ENCODE measurements around the gene ENTR1. TPM values are rescaled to one million over a fixed set of nuclear protein-coding genes. Genes with fewer than 3 reads are reported as not detected.
A peak's percentile ranks its signal among the peaks of the same experiment; 100 is the strongest.

Gene ENTR1
- total and polyA plus RNA-seq, 2 of the 13 experiments (the other 11 are each of a cell fraction or from before 2014, with no cell fraction given), result 70.1 to 76.4 TPM

DNA sequence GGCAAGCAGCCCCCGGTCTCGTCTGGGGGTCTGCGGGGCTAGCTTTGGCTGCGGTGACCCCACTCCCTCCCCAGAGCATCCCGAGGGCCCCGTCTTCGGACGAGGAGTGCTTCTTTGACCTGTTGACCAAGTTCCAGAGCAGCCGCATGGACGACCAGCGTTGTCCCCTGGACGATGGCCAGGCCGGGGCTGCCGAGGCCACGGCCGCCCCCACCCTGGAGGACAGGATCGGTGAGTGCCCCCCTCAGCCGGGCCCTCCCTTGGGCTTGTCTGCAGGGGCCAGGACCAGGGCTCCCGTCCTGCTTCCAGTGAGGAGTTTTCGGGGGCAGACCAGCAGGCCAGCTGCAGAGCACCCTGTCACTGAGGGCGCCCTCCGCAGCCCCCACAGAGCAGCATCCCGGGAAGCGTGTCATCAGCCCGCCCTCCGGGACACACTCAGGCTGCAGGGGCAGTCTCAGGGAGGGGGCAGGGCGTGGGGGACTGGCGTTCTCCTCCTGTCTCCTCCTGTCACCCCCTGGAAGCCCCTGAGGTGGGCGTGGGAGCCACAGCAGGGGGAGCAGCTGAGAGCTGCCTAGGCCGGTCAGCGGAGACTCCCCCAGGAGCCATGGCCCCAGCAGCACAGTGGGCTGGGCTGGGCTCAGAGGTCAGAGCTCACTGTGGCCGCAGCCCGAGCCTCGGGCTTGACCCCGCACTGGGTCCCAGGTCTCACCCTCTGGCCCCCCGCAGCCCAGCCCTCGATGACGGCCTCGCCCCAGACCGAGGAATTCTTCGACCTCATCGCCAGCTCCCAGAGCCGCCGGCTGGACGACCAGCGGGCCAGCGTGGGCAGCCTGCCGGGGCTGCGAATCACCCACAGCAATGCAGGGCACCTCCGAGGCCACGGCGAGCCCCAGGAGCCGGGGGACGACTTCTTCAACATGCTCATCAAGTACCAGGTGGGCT, 54.5 kb downstream of the ENTR1 start (continued):
- TF ChIP-seq ZBTB40 (IDR thresholded peaks at IDR 0.05) (no peak), ZBTB40 (CRISPR knock-in tag; IDR thresholded peaks at IDR 0.05) (no peak), FIP1L1 (IDR thresholded peaks at IDR 0.05; ENCODE audit: borderline replicate concordance, insufficient read depth, low read depth, low read length) (no peak), ATF5 (CRISPR knock-in tag; IDR thresholded peaks at IDR 0.05; ENCODE audit: low read depth) (no peak), ZBTB38 (CRISPR knock-in tag; IDR thresholded peaks at IDR 0.05) (peak; percentile 11; the same call in 1 of the 2 replicates), PHF21A (CRISPR knock-in tag; IDR thresholded peaks at IDR 0.05) (0 out of 2 replicates have a peak, but pooled peaks have one; percentile 23), ARNT2 (CRISPR knock-in tag; IDR thresholded peaks at IDR 0.05; ENCODE audit: low read depth) (no peak), TAF1 (CRISPR knock-in tag; IDR thresholded peaks at IDR 0.05) (no peak), ZNF383 (CRISPR knock-in tag; IDR thresholded peaks at IDR 0.05; ENCODE audit: borderline replicate concordance) (no peak), ZNF552 (CRISPR knock-in tag; IDR thresholded peaks at IDR 0.05; ENCODE audit: borderline replicate concordance) (no peak), GLI4 (CRISPR knock-in tag; IDR thresholded peaks at IDR 0.05; ENCODE audit: borderline replicate concordance) (no peak), ZFP82 (CRISPR knock-in tag; IDR thresholded peaks at IDR 0.05; ENCODE audit: borderline replicate concordance) (no peak), IKZF1 (IDR thresholded peaks at IDR 0.05) (no peak), SIX1 (CRISPR knock-in tag; IDR thresholded peaks at IDR 0.05; ENCODE audit: borderline replicate concordance) (no peak)
- TF ChIP-seq, protein P1, sequence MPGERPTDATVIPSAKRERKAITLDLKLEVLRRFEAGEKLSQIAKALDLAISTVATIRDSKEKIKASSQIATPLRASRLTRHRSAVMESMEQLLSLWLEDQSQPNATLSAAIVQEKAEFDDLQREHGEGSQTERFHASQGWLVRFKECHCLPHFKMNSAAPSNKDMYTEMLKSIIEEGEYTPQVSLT (CRISPR knock-in tag; IDR thresholded peaks at IDR 0.05; ENCODE audit: borderline replicate concordance, low read depth), result no peak
- TF ChIP-seq, protein P2, sequence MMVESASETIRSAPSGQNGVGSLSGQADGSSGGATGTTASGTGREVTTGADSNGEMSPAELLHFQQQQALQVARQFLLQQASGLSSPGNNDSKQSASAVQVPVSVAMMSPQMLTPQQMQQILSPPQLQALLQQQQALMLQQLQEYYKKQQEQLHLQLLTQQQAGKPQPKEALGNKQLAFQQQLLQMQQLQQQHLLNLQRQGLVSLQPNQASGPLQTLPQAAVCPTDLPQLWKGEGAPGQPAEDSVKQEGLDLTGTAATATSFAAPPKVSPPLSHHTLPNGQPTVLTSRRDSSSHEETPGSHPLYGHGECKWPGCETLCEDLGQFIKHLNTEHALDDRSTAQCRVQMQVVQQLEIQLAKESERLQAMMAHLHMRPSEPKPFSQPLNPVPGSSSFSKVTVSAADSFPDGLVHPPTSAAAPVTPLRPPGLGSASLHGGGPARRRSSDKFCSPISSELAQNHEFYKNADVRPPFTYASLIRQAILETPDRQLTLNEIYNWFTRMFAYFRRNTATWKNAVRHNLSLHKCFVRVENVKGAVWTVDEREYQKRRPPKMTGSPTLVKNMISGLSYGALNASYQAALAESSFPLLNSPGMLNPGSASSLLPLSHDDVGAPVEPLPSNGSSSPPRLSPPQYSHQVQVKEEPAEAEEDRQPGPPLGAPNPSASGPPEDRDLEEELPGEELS (CRISPR knock-in tag; IDR thresholded peaks at IDR 0.05), result no peak

Measured in HepG2 (cell line).